ENCODE measurements around the gene TUBB3. TPM values are rescaled to one million over a fixed set of nuclear protein-coding genes. Genes with fewer than 3 reads are reported as not detected.

Gene TUBB3
- total RNA-seq, 2 experiments from 2014 or later, result 1.1 to 1.6 TPM

DNA sequence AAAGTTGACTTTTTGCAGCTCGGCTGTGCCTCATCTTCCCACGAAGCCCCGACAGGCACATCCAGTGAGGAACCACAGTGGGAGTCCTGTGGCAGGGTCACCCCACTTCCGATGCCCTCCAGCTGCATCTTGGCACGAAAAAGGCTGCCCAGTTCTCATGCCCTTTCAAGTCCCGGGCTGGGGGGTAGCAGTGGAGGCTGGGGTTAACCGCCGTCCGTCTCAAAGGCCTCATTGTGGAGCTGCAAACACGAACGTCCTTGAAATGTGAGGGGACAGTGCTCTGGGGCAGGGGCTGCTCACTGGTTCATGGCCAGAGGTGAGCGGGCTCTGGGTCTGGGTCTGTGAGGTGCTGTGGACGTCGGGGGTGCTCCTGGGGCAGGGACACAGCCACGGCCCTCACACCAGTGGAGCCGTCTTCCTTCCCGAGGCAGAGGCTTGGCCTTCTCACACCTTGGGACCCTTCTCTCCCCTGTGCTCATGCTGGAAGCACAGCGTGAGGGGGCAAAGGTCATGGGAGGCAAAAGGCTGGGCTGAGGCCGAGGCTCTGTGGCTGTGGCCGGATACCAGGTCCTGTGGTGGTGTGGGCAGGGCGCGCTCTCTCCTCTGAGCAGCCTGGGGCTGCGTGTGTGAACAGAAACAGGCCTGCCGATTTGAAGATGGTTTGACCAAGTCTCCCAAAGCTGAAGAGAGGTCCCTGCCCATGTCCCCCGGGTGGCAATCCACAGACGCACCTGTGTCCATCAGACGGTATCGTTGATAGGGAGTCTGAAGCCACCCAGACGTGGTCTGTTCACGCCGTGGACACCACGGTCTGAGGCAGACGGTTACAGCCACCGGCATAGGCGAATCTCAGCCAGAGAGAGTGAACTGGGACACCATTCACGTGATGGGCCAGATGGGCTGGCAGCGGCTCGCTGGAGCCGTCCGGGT is 7.6 kb upstream of the TUBB3 start:
- Mint-ChIP-seq H3K4me1 (peaks cover 28% of the 10 kb centered on the region), H3K4me3 (no peak overlapping the region), H3K36me3 (ENCODE audit: low read depth) (peaks cover 14% of the 10 kb centered on the region), H3K27ac (peak overlapping the region; percentile 19), H3K9me3 (no peaks in the 10 kb centered on the region), H3K27me3 (peaks cover 19% of the 10 kb centered on the region)
- DNase-seq, result no peak
- ChIA-PET CTCF (no interaction called here), POLR2A (interaction anchor here (0.7 kb wide), 1 partner anchor 1438 kb away, joined by 3 read pairs; no protein-coding TSS in a partner anchor)

- peaks cover 49% of the 10 kb centered on the region for H3K4me1 Mint-ChIP-seq
- peaks cover 10% of the 10 kb centered on the region for H3K36me3 Mint-ChIP-seq (ENCODE audit: low read depth)
- CTCF ChIA-PET, result interaction anchor here (0.6 to 3.1 kb wide), 6 partner anchors 10 to 217 kb away, joined by 3 to 11 read pairs (median 4); partner anchors contain the start of gene DEF8
- peak overlapping the region; percentile 83 for H3K27ac Mint-ChIP-seq
- peaks cover 38% of the 10 kb centered on the region for H3K27me3 Mint-ChIP-seq
- no peaks in the 10 kb centered on the region for H3K9me3 Mint-ChIP-seq
- DNase-seq, result peak; percentile 91
- peak overlapping the region; percentile 66 for H3K4me3 Mint-ChIP-seq
- POLR2A ChIA-PET, result no interaction called here
Observed at GRCh38 chr16:89917773-89918452, 5.2 kb upstream of the TUBB3 start.

DNA sequence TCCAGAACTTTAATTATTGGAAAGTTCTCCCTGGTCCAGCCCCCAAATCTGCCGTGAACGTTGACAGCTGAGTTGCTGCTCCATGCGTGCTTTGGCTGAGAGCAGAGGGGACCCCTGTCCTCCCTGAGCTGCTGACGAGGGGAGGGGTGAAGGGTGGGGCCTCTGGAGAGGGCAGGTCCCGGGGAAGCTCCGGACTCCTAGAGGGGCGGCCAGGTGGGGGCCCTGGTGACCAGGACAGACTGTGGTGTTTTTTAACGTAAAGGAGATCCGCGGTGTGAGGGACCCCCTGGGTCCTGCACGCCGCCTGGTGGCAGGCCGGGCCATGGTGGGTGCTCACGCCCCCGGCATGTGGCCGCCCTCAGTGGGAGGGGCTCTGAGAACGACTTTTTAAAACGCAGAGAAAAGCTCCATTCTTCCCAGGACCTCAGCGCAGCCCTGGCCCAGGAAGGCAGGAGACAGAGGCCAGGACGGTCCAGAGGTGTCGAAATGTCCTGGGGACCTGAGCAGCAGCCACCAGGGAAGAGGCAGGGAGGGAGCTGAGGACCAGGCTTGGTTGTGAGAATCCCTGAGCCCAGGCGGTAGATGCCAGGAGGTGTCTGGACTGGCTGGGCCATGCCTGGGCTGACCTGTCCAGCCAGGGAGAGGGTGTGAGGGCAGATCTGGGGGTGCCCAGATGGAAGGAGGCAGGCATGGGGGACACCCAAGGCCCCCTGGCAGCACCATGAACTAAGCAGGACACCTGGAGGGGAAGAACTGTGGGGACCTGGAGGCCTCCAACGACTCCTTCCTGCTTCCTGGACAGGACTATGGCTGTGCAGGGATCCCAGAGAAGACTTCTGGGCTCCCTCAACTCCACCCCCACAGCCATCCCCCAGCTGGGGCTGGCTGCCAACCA is 4.4 kb upstream of the TUBB3 start, which contains the start of gene MC1R:
TSS of gene MC1R (plus strand) at position 410 of the 895 bp plus-strand sequence. CDS start at position 807, 397 bp downstream.
- ChIA-PET POLR2A (no interaction called here), CTCF (interaction anchor here (0.6 to 3.1 kb wide), 7 partner anchors 8 to 218 kb away, joined by 3 to 11 read pairs (median 5); partner anchors contain the start of gene DEF8)
- H3K36me3 Mint-ChIP-seq (ENCODE audit: low read depth), result peaks cover 4% of the 10 kb centered on the region
- no peaks in the 10 kb centered on the region for H3K9me3 Mint-ChIP-seq
- peak within 1 kb of the TSS; percentile 66 for H3K4me3 Mint-ChIP-seq
- peak within 1 kb of the TSS; percentile 83 for H3K27ac Mint-ChIP-seq
- peaks cover 49% of the 10 kb centered on the region for H3K4me1 Mint-ChIP-seq
- peaks cover 38% of the 10 kb centered on the region for H3K27me3 Mint-ChIP-seq
- no peak for DNase-seq

DNA sequence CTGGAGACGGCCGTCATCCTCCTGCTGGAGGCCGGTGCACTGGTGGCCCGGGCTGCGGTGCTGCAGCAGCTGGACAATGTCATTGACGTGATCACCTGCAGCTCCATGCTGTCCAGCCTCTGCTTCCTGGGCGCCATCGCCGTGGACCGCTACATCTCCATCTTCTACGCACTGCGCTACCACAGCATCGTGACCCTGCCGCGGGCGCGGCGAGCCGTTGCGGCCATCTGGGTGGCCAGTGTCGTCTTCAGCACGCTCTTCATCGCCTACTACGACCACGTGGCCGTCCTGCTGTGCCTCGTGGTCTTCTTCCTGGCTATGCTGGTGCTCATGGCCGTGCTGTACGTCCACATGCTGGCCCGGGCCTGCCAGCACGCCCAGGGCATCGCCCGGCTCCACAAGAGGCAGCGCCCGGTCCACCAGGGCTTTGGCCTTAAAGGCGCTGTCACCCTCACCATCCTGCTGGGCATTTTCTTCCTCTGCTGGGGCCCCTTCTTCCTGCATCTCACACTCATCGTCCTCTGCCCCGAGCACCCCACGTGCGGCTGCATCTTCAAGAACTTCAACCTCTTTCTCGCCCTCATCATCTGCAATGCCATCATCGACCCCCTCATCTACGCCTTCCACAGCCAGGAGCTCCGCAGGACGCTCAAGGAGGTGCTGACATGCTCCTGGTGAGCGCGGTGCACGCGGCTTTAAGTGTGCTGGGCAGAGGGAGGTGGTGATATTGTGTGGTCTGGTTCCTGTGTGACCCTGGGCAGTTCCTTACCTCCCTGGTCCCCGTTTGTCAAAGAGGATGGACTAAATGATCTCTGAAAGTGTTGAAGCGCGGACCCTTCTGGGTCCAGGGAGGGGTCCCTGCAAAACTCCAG is 3.4 kb upstream of the TUBB3 start:
- H3K36me3 Mint-ChIP-seq (ENCODE audit: low read depth), result no peaks in the 10 kb centered on the region
- POLR2A ChIA-PET, result no interaction called here

GRCh38 chr16:89920723-89921122 is 2.4 kb upstream of the TUBB3 start:
- DNase-seq, result no peak
- ChIA-PET POLR2A (no interaction called here), CTCF (interaction anchor here (1.7 to 4.0 kb wide), 2 partner anchors 11 to 220 kb away, joined by 5 to 18 read pairs; no protein-coding TSS in a partner anchor)
- peaks cover 50% of the 10 kb centered on the region for H3K27me3 Mint-ChIP-seq
- H3K4me1 Mint-ChIP-seq, result peaks cover 55% of the 10 kb centered on the region
- H3K4me3 Mint-ChIP-seq, result no peak overlapping the region
- H3K27ac Mint-ChIP-seq, result peak overlapping the region; percentile 57
- no peaks in the 10 kb centered on the region for H3K36me3 Mint-ChIP-seq (ENCODE audit: low read depth)
- no peaks in the 10 kb centered on the region for H3K9me3 Mint-ChIP-seq

More for the DNA sequence above, 3.4 kb upstream of the TUBB3 start:
- DNase-seq, result no peak
- H3K4me1 Mint-ChIP-seq, result peaks cover 51% of the 10 kb centered on the region
- peak overlapping the region; percentile 65 for H3K27ac Mint-ChIP-seq
- H3K27me3 Mint-ChIP-seq, result peaks cover 43% of the 10 kb centered on the region
- H3K4me3 Mint-ChIP-seq, result peak overlapping the region; percentile 43
- CTCF ChIA-PET, result interaction anchor here (1.0 to 4.0 kb wide), 4 partner anchors 9 to 219 kb away, joined by 4 to 18 read pairs (median 6); partner anchors contain the start of gene DEF8
- H3K9me3 Mint-ChIP-seq, result no peaks in the 10 kb centered on the region

DNA sequence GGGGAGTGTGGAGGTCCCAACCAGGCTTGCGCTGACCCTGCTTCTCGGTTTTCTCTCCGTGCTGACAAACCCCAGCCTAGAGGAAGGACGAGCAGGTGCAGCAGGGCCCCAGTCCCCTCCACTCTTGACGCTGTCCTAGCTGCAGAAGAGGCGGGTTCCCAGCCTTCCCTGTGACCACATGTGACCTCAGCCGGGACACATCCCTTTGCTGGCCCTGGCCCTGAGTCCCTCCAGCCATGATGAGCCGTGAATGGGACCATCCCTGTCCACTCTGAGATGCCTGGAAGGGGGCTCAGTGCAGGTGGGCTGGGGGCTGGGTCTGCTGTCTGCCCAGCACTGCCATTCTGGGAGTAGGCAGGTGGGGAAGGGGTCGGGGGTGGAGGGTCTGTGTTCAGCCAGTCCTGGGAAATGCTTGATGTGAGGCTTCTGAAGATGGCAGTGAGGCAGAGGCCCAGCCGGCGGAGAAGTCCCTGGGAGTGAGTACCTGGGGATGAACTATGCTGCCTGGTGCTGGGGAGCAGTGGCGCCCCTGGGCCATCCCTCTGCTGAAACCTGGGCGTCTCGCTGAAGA is 1.9 kb upstream of the TUBB3 start:
- no peak overlapping the region for H3K4me3 Mint-ChIP-seq
- ChIA-PET CTCF (interaction anchor here (1.3 to 4.0 kb wide), 2 partner anchors 11 to 221 kb away, joined by 5 to 18 read pairs; no protein-coding TSS in a partner anchor), POLR2A (interaction anchor here (0.6 kb wide), 1 partner anchor 98 kb away, joined by 3 read pairs; no protein-coding TSS in a partner anchor)
- peaks cover 50% of the 10 kb centered on the region for H3K27me3 Mint-ChIP-seq
- no peak for DNase-seq
- H3K36me3 Mint-ChIP-seq (ENCODE audit: low read depth), result no peaks in the 10 kb centered on the region
- H3K4me1 Mint-ChIP-seq, result peaks cover 55% of the 10 kb centered on the region
- H3K9me3 Mint-ChIP-seq, result no peaks in the 10 kb centered on the region
- H3K27ac Mint-ChIP-seq, result no peak overlapping the region

DNA sequence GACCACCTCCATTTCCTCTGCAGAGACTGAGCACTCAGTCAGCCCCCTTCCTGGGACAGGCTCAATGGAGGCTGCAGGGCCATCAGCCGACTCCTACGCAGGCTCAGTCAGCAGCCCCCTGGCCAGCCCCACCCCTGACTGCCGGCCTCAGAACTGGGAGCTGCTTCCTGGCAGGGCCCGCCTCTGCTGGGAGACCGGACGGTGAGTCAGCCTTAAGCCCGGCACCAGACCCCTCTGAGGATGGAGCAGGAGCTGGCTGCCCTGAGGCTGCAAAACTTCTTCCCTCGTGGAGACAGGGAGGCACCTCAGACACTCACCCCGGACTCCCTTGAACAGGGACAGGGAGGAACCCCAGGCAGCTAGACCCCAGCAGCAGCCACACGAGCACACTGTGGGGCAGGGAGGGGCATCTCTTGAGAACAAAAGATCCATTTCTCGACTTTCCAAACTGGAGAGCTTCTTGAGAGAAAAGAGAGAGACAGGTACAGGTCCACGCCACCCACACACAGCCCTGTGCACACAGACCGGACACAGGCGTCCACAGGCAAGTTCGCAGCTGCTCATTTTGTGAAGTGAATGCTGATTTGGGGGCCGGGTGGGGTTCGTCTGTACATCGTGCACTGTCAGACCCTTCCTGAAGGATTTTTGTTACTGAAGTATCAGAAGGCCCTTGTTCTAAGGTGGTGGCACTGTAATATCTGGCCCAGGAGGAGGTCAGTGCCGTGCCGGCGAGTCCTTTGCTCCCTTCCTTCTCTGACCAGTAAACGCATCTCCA is 1.3 kb upstream of the TUBB3 start:
- no peaks in the 10 kb centered on the region for H3K9me3 Mint-ChIP-seq
- ChIA-PET POLR2A (interaction anchor here (0.6 kb wide), 1 partner anchor 98 kb away, joined by 3 read pairs; no protein-coding TSS in a partner anchor), CTCF (interaction anchor here (0.8 to 4.0 kb wide), 4 partner anchors 12 to 222 kb away, joined by 3 to 18 read pairs (median 8); partner anchors contain the start of gene DEF8)
- H3K4me1 Mint-ChIP-seq, result peaks cover 58% of the 10 kb centered on the region
- H3K27me3 Mint-ChIP-seq, result peaks cover 50% of the 10 kb centered on the region
- no peaks in the 10 kb centered on the region for H3K36me3 Mint-ChIP-seq (ENCODE audit: low read depth)
- H3K4me3 Mint-ChIP-seq, result peak overlapping the region; percentile 63
- no peak for DNase-seq
- peak overlapping the region; percentile 5 for H3K27ac Mint-ChIP-seq

- no peak for DNase-seq
- Mint-ChIP-seq H3K9me3 (no peaks in the 10 kb centered on the region), H3K4me3 (peak overlapping the region; percentile 63), H3K4me1 (peaks cover 58% of the 10 kb centered on the region), H3K36me3 (ENCODE audit: low read depth) (no peaks in the 10 kb centered on the region), H3K27ac (no peak overlapping the region), H3K27me3 (peaks cover 51% of the 10 kb centered on the region)
- ChIA-PET CTCF (interaction anchor here (0.8 to 4.0 kb wide), 5 partner anchors 12 to 222 kb away, joined by 3 to 18 read pairs (median 5); partner anchors contain the start of gene DEF8), POLR2A (no interaction called here)
Observed at GRCh38 chr16:89922477-89922883, 662 bp upstream of the TUBB3 start.

GRCh38 chr16:89923640-89924296 is 626 bp downstream of the TUBB3 start:
- H3K4me3 Mint-ChIP-seq, result no peak overlapping the region
- CTCF ChIA-PET, result interaction anchor here (0.6 to 4.0 kb wide), 8 partner anchors 11 to 217 kb away, joined by 3 to 18 read pairs (median 4); partner anchors contain the start of gene TCF25

More at GRCh38 chr16:89923640-89924296, 626 bp downstream of the TUBB3 start:
- peaks cover 47% of the 10 kb centered on the region for H3K4me1 Mint-ChIP-seq
- H3K27me3 Mint-ChIP-seq, result peaks cover 51% of the 10 kb centered on the region
- H3K27ac Mint-ChIP-seq, result no peak overlapping the region
- DNase-seq, result no peak
- POLR2A ChIA-PET, result no interaction called here
- no peaks in the 10 kb centered on the region for H3K9me3 Mint-ChIP-seq
- no peaks in the 10 kb centered on the region for H3K36me3 Mint-ChIP-seq (ENCODE audit: low read depth)
